Fibroblast of gingiva (primary cell): ENCODE results near the gene ZMYND12.
A peak's percentile ranks its signal among the peaks of the same experiment; 100 is the strongest.

Source experiments
- DNase-seq: peaks from one replicate; pipeline ENCODE4 v3.0.0-alpha.2; 2011; ENCODE audit warnings: low read depth

ZMYND12 gene

DNA sequence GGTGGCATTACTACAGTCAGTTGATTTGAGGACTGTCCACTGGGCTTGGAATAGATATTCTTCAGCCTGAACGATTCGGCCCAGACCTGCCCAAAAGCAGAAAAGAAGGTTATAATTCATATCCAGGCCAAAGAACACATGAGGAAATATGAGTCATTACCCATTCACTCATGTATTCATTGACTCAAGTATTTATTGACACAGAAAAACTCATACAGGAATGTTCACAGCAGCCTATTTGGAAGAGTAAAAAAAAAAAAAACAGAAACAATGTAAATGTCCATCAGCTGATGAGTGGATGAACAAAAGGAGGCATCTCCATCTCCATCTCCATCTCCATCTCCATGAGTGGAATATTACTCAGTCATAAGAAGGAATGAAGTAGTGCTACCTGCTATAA lies 15.9 kb downstream of the ZMYND12 start:
- peak; percentile 57 for DNase-seq

DNA sequence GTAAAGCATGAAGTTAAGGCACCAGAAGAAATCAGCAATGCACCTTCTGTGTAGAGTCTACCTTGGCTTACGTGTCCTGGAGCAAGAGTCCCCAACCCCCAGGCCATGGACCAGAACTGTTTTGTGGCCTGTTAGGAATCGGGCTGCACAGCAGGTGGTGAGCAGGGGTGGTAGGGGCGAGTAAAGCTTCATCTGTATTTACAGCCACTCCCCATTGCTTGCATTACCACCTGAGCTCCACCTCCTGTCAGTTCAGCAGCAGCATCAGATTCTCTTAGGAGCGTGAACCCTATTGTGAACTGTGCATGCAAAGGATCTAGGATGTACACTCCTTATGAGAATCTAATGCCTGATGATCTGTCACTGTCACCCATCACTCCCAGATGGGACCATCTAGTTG lies 21.5 kb downstream of the ZMYND12 start:
- DNase-seq: no peak

DNA sequence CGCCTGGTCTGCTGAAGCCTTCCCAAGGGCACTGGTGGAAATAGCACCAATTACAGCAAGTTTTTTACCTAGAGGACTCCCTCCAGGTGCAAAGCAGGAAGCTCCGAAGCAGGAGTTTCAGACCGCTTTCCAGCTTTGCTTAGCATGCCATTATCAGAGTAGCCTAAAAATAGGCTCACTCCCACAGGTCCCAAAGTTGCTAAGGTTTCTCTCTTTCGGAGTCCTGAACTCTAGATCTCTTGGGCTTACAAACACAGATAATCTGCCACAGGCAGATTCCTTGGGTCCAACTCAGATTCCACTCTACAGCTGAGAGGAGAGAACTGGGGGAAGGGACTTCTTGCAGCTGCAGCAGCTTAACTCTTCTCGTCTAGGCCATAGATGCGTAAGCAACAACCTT lies 22.5 kb downstream of the ZMYND12 start:
- DNase-seq: no peak

GRCh38 chr1:42432714-42433113 lies 23.1 kb downstream of the ZMYND12 start:
- DNase-seq: no peak

- no peak for DNase-seq
Observed at GRCh38 chr1:42431514-42431913, 24.3 kb downstream of the ZMYND12 start.

GRCh38 chr1:42430286-42431135 lies 25.3 kb downstream of the ZMYND12 start:
- no peak for DNase-seq

DNA sequence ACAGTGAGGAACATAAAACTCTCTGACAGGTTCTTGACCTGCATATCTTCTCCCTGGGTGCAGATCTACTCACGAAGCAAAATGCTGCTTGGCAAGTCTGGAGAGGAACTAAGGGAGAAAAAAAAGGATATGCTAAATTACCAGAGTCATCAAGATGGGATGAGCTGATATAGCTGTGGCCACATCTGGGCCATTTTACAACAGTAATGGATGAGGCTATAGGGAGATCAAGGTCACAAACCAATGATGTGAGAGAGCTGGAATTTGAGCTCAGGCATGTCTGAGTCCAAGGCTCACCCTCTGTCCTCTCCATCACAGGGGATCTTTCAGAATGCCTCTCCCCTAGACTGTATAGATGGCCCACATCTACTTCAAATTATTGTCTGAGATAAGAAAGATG lies 26.2 kb downstream of the ZMYND12 start:
- DNase-seq: no peak

GRCh38 chr1:42427240-42427639 lies 28.6 kb downstream of the ZMYND12 start:
- no peak for DNase-seq

DNA sequence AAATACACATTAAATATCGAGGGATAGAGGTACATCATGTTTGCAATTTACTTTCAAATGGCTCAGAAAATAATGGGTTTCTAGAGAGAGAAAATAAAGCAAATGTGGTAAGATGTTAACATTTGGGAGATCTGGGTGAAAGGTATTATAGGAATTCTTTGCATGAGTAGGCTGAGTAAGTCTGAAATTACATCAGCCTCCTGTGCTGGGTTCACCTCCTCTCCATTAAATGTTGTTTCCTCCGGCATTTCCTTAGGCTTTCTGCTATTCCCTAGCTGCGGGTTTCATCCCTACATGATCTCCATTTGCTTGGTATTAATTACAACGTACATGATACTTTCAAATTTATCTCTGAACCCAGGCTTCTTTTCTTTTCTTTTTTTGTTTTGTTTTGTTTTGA lies 31.6 kb downstream of the ZMYND12 start:
- DNase-seq: no peak

DNA sequence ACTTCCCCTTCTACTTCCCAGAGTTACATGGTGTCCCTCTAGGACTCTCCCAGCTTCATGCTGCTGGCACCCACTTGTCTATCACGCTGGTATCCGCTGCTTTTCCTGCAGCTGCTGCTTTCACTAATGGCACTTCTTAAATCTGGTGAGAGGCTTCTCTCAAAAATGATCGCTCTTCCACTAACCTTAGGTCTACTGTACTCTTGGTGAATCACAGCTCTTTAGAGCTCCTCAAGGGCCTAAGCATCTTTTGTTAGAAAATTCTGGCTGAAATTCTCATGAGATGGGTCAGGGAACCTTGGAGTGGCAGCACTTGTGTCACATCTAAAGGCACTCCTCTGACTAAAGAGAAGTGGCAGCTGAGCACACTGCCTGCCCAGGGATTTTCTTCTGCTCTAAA lies 32.1 kb downstream of the ZMYND12 start:
- DNase-seq: no peak

- no peak for DNase-seq
Observed at GRCh38 chr1:42422737-42423136, 33.1 kb downstream of the ZMYND12 start.

GRCh38 chr1:42420911-42421585 lies 34.8 kb downstream of the ZMYND12 start:
- peak; percentile 56 for DNase-seq

DNA sequence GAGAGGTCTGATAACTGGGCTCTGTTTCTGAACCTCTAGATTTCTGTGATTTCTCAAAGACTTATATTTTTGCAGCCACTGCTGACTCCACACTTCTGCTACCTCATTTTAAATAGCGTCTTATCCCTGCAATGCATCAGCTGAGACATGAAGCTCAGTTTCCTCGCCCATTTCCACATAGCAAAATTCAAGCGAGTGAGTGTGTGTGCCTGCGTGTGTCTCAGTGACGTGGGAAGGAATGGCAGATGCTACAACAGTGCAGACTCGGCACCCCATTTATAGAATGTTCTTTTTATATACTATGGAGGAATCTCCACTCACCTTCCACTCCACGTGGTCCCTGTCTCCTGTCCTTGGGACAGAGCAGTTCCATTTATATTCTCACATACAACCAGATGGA lies 35.7 kb downstream of the ZMYND12 start:
- DNase-seq: no peak

GRCh38 chr1:42419126-42419821 lies 36.5 kb downstream of the ZMYND12 start:
- DNase-seq: no peak

DNA sequence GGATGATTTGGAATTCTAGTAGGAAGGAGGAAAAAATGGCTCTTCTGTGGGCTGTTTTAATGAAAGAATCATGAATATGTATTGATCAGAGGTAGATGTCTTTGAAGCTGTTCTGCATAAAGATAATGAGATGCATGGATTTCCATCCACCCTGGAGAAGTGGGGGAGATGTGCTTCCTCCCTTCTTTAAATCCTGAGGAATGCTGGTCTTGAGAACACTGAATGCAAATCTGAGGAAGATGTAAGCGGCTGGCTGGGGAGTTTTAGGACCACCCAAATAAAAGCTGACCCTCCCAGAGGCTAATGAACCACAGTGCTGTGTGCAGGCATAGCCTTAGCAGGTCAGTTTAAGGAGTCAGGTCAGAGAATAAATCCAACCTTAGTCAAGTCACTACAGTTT lies 37.3 kb downstream of the ZMYND12 start:
- no peak for DNase-seq

DNA sequence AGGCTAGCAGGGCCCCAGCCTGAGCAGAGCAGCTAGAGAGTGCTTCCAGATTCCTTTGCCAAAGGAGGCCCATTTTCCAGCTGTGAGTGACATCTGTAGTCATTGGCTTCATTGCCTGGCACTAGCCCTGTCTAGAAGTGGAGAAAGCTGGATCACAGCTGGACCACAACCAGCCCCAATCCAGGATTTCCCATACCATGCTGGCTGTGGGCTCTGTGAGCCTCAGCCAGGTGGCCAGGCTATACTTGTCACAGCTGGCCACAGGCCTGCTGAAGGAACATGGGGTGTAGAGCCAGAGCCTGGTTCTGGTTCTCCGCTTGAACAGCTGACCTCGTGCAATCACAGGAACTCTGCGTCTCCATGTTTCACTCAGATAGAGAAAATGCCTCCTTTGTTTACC lies 38.7 kb downstream of the ZMYND12 start:
- no peak for DNase-seq

- DNase-seq: no peak
Observed at GRCh38 chr1:42414551-42415496, 41.0 kb downstream of the ZMYND12 start.

GRCh38 chr1:42403880-42404400 lies 51.9 kb downstream of the ZMYND12 start:
- DNase-seq: no peak

DNA sequence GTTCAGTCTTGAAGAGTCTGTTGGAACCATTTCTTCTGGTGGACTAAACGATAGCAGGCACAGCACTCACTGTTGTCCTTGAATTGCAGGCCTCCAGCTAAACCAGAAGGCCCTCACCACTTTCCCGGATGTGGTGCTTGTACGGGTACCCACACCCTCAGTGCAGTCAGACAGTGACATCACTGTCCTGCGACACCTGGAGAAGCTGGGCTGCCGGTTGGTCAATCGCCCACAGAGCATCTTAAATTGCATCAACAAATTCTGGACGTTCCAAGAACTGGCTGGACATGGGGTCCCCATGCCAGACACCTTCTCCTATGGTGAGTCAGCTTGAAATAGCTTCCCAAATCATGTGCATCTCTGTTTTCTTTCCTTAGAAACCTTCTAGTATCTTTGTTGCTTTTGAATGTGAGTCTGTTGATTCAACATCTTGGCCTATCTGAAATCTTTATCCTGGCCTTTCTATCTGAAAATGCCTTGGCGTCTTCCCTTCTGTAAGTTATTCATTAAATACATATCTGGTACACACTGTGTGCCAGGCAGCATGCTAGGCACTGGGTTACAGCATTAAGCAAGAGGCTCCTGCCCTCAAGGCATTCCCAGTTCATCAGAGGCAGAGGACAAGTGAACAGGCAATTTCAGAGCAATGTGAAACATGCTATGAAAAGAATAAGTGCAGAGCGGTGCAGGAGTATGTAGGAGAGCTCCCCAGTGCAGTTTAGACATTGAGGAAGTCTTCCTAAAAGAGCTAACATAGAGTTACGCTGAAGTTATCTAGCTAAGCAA lies 56.3 kb downstream of the ZMYND12 start:
- DNase-seq: no peak

GRCh38 chr1:42392967-42393848 lies 62.6 kb downstream of the ZMYND12 start:
- DNase-seq: no peak
